Measurements from ENCODE around the gene SOS2.

The SOS2 gene

GRCh38 chr14:50117456-50117855 lies 113.9 kb downstream of the SOS2 start:
- peaks cover 38 to 73% (median 51%) of the 10 kb centered on the region in 11 experiments for H3K36me3 ChIP-seq
- no peak for TF ChIP-seq Cebpa-rat (IDR thresholded peaks at IDR 0.05)

GRCh38 chr14:50116966-50117365 lies 114.4 kb downstream of the SOS2 start:
- Histone ChIP-seq H4K20me1 (peaks cover 0 to 30% (median 0%) of the 10 kb centered on the region in 11 experiments; a peak in 5 of 22 replicates), H3K9ac (peak overlapping the region; percentile 79 to 95 (median 90)), H3K4me1 (peaks cover 19 to 36% (median 26%) of the 10 kb centered on the region in 10 experiments), H3K4me2 (peak overlapping the region; percentile 61 to 87 (median 73)), H3K9me3 (replicated peaks in 1 of 11) (no peaks in the 10 kb centered on the region), H3K4me3 (peak overlapping the region; percentile 70 to 83 (median 77)), H3K27me3 (no peaks in the 10 kb centered on the region), H3K36me3 (peaks cover 43 to 73% (median 54%) of the 10 kb centered on the region in 11 experiments), H3K27ac (peak overlapping the region; percentile 63 to 93 (median 86))
- TF ChIP-seq Cebpa-rat (IDR thresholded peaks at IDR 0.05) = no peak

More at GRCh38 chr14:50117456-50117855, 113.9 kb downstream of the SOS2 start:
- no peaks in the 10 kb centered on the region for H3K9me3 ChIP-seq (replicated peaks in 1 of 11)
- peaks cover 19 to 36% (median 26%) of the 10 kb centered on the region in 10 experiments for H3K4me1 ChIP-seq
- H4K20me1 ChIP-seq = peaks cover 0 to 26% (median 0%) of the 10 kb centered on the region in 11 experiments; a peak in 5 of 22 replicates
- no peak overlapping the region for H3K9ac ChIP-seq
- H3K4me2 ChIP-seq = no peak overlapping the region; a peak in 2 of 22 replicates
- H3K4me3 ChIP-seq = no peak overlapping the region
- peak overlapping the region in 1 of 11 experiments; percentile 76; a peak in 1 of 22 replicates for H3K27ac ChIP-seq
- no peaks in the 10 kb centered on the region for H3K27me3 ChIP-seq

- Histone ChIP-seq H3K27ac (peak within 1 kb of the TSS; percentile 63 to 93 (median 86)), H3K9me3 (replicated peaks in 1 of 11) (no peaks in the 10 kb centered on the region), H3K9ac (peak within 1 kb of the TSS; percentile 79 to 95 (median 90)), H3K4me3 (peak within 1 kb of the TSS; percentile 70 to 83 (median 77)), H3K4me1 (peaks cover 19 to 36% (median 26%) of the 10 kb centered on the region in 10 experiments), H3K27me3 (no peaks in the 10 kb centered on the region), H3K4me2 (peak within 1 kb of the TSS; percentile 79 to 95 (median 87)), H3K36me3 (peaks cover 49 to 75% (median 58%) of the 10 kb centered on the region in 11 experiments), H4K20me1 (peaks cover 0 to 36% (median 4%) of the 10 kb centered on the region in 11 experiments; a peak in 6 of 22 replicates)
- TF ChIP-seq Cebpa-rat (IDR thresholded peaks at IDR 0.05) = no peak
Measured at GRCh38 chr14:50116181-50116956, 115.0 kb downstream of the SOS2 start, which contains the start of gene VCPKMT. TSS of gene VCPKMT (minus strand) at chr14:50116572. CDS start at chr14:50116552, 20 bp downstream.

DNA sequence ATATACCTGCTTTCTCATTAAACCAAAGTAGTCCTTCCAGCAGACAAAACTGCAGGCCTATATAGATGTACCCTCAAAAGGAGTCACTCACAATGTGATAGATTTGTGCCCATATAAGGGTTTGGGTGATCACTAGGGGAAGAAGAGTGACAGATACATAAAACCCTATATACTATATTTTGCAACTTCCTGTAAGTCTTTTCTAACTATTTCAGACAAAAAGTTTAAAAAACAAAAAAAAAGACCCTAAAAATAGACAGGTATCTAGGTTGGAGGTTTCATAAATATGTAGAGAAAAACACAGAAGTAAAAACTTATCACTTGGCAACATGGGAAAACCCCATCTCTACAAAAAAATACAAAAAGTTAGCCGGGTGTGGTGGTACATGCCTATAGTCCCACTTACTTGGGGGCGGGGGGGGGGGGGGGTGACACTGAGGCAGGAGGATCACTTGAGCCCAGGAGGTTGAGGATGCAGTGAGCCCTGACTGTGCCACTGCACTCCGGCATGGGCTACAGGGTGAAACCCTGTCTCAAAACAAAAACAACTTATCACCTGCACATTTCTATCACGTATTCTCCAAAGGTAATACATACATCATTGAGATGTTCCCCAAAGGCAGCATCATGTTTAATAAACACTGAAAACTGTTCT lies 117.9 kb downstream of the SOS2 start:
- Histone ChIP-seq H3K4me3 (no peak overlapping the region), H4K20me1 (peaks cover 0 to 56% (median 6%) of the 10 kb centered on the region in 11 experiments; a peak in 7 of 22 replicates), H3K9ac (0 out of 22 replicates have a peak overlapping the region, but pooled peaks of 2 of the 11 experiments have one; percentile 2 to 34), H3K4me1 (peaks cover 19 to 36% (median 26%) of the 10 kb centered on the region in 10 experiments), H3K27me3 (no peaks in the 10 kb centered on the region), H3K27ac (peak overlapping the region in 2 of 11 experiments; percentile 13 to 21; a peak in 3 of 22 replicates), H3K9me3 (replicated peaks in 1 of 11) (no peaks in the 10 kb centered on the region), H3K36me3 (peaks cover 56 to 82% (median 71%) of the 10 kb centered on the region in 11 experiments), H3K4me2 (peak overlapping the region in 4 of 11 experiments; percentile 8 to 83 (median 54); a peak in 4 of 22 replicates)
- no peak for TF ChIP-seq Cebpa-rat (IDR thresholded peaks at IDR 0.05)

DNA sequence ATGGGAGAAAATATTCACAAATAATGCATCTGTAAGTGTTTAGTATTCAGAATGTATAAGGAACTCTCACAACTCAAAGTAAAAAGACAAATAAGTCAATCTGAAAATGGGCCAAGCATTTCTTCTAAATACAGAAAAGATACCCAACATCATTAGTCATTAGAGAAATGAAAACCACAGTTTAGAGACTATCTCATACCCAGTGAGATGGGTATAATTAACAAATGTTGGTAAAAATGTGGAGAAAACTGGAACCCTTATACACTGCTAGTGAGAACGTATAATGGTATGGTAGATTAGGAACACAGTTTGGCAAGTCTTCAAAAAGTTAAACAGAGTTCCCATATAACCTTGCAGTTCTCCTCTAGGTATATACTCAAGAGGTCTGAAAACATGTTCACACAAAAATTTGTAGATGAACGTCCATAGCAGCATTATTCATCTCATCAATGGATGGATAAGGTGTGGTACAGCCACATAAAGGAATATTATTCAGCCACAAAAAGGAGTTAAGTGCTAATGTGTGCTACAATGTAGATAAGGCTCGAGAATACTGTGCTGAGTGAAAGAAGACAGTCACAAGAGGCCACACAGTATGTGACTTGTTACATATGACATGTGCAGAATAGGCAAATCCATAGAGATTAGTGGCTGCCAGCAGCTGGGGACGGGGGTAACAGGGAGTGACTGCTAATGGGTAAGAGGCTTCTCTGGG lies 120.9 kb downstream of the SOS2 start:
- H3K4me1 ChIP-seq = peaks cover 11 to 27% (median 16%) of the 10 kb centered on the region in 10 experiments
- H3K4me2 ChIP-seq = no peak overlapping the region

GRCh38 chr14:50109342-50109741 lies 122.0 kb downstream of the SOS2 start:
- Histone ChIP-seq H3K9me3 (replicated peaks in 1 of 11) (no peaks in the 10 kb centered on the region), H3K36me3 (peaks cover 59 to 85% (median 79%) of the 10 kb centered on the region in 11 experiments), H3K4me2 (no peak overlapping the region), H3K27ac (no peak overlapping the region), H4K20me1 (peaks cover 0 to 58% (median 5%) of the 10 kb centered on the region in 11 experiments; a peak in 7 of 22 replicates), H3K4me1 (peaks cover 0 to 21% (median 6%) of the 10 kb centered on the region in 10 experiments; a peak in 16 of 20 replicates), H3K4me3 (no peak overlapping the region), H3K27me3 (no peaks in the 10 kb centered on the region), H3K9ac (no peak overlapping the region)
- no peak for TF ChIP-seq Cebpa-rat (IDR thresholded peaks at IDR 0.05)

More for the DNA sequence above, 120.9 kb downstream of the SOS2 start:
- no peak overlapping the region for H3K4me3 ChIP-seq
- H3K27ac ChIP-seq = no peak overlapping the region
- H4K20me1 ChIP-seq = peaks cover 0 to 68% (median 5%) of the 10 kb centered on the region in 11 experiments; a peak in 8 of 22 replicates
- no peaks in the 10 kb centered on the region for H3K9me3 ChIP-seq (replicated peaks in 1 of 11)
- 0 out of 22 replicates have a peak overlapping the region, but pooled peaks of 1 of the 11 experiments have one; percentile 20 for H3K9ac ChIP-seq
- no peaks in the 10 kb centered on the region for H3K27me3 ChIP-seq
- no peak for TF ChIP-seq Cebpa-rat (IDR thresholded peaks at IDR 0.05)
- H3K36me3 ChIP-seq = peaks cover 65 to 96% (median 89%) of the 10 kb centered on the region in 11 experiments

- Histone ChIP-seq H3K4me3 (no peak overlapping the region), H3K36me3 (peaks cover 53 to 78% (median 66%) of the 10 kb centered on the region in 11 experiments), H3K27me3 (no peaks in the 10 kb centered on the region), H3K4me1 (peaks cover 0 to 23% (median 6%) of the 10 kb centered on the region in 10 experiments; a peak in 9 of 20 replicates), H3K27ac (no peak overlapping the region), H3K4me2 (no peak overlapping the region), H4K20me1 (peaks cover 0 to 47% (median 5%) of the 10 kb centered on the region in 11 experiments; a peak in 6 of 22 replicates), H3K9me3 (replicated peaks in 1 of 11) (no peaks in the 10 kb centered on the region), H3K9ac (peak overlapping the region in 1 of 11 experiments; percentile 48; a peak in 2 of 22 replicates)
- TF ChIP-seq Cebpa-rat (IDR thresholded peaks at IDR 0.05) = no peak
Measured at GRCh38 chr14:50107850-50108249, 123.5 kb downstream of the SOS2 start.

- Histone ChIP-seq H3K4me1 (peaks cover 0 to 31% (median 6%) of the 10 kb centered on the region in 10 experiments; a peak in 8 of 20 replicates), H3K36me3 (peaks cover 41 to 61% (median 51%) of the 10 kb centered on the region in 11 experiments), H3K9ac (no peak overlapping the region), H3K27me3 (no peaks in the 10 kb centered on the region), H3K4me3 (no peak overlapping the region), H3K4me2 (no peak overlapping the region), H3K9me3 (replicated peaks in 1 of 11) (no peaks in the 10 kb centered on the region), H3K27ac (no peak overlapping the region), H4K20me1 (peaks cover 0 to 33% (median 5%) of the 10 kb centered on the region in 11 experiments; a peak in 4 of 22 replicates)
- no peak for TF ChIP-seq Cebpa-rat (IDR thresholded peaks at IDR 0.05)
Measured at GRCh38 chr14:50106178-50106577, 125.2 kb downstream of the SOS2 start.

All from BLaER1 treated with 17β-estradiol and CSF1 and Interleukin-3, amounts not matched to agents 10 nM and 100 nM (cell line).